HFF-Myc (cell line): ENCODE data around the gene IGFALS.

Experiments
- DNase-seq: peaks from one replicate; pipeline ENCODE4 v3.0.0-alpha.2; 2011; ENCODE audit warnings: low read depth; ENCODE audit errors: extremely low read depth
- H3K4me3 ChIP-seq: replicated peaks from 2 replicates; pipeline ENCODE4 v1.5.1; 2011; ENCODE audit warnings: low read depth, mild to moderate bottlenecking, control low read depth, low read length
- TF ChIP-seq, protein P1 (sequence below): IDR thresholded peaks from 2 replicates; pipeline ENCODE4 v1.5.1; 2012; ENCODE audit warnings: mild to moderate bottlenecking, low read depth, low read length, control low read depth; ENCODE audit errors: missing control alignments

Gene IGFALS

DNA sequence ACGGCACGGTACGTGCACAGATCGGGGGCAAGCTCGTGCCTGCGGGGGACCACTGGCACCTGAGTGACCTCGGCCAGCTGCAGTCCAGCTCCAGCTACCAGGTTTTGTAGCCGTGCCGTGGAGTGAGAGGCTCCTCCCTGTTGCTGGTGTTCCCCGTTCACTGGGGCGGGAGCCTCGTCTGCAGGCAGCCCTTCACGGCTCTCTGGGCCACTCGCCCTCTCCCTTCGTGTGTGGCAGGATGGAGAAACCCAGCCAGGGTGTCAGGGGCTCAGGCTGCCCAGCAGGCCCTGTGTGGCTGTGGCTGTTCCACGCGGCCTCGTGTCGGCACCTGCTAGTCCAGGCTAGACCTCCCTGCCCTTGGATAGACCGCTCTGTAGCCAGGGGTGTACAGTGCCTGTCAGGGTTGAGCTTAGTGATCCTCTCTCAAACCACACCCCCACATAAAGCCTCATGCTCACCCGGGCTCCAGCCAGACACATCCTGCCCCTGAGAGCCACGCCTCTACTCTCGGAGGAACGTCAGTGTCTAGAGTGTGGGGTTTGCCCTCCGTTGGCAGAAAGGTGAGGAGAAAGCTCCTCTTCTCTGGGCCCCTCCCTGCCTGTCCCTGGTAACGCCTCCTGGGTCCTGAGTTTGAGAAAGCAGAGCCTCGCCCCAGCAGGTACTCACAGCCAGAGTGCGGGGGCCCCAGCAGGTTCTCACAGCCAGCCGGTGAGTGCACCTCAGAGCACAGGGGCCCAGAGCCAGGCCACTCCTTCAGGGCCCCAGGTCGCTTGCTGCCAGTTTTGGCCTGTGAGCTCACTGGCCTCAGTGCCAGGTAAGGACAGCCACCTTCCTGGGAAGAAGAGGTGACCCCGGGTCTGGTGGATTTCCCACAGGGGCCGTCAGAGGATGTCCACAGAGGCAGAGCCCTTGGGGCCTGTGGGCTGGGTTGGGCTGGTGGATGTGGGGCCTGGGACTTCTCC lies 49.8 kb downstream of the IGFALS start:
- DNase-seq = no peak
- TF ChIP-seq, protein P1, sequence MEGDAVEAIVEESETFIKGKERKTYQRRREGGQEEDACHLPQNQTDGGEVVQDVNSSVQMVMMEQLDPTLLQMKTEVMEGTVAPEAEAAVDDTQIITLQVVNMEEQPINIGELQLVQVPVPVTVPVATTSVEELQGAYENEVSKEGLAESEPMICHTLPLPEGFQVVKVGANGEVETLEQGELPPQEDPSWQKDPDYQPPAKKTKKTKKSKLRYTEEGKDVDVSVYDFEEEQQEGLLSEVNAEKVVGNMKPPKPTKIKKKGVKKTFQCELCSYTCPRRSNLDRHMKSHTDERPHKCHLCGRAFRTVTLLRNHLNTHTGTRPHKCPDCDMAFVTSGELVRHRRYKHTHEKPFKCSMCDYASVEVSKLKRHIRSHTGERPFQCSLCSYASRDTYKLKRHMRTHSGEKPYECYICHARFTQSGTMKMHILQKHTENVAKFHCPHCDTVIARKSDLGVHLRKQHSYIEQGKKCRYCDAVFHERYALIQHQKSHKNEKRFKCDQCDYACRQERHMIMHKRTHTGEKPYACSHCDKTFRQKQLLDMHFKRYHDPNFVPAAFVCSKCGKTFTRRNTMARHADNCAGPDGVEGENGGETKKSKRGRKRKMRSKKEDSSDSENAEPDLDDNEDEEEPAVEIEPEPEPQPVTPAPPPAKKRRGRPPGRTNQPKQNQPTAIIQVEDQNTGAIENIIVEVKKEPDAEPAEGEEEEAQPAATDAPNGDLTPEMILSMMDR = no peak

DNA sequence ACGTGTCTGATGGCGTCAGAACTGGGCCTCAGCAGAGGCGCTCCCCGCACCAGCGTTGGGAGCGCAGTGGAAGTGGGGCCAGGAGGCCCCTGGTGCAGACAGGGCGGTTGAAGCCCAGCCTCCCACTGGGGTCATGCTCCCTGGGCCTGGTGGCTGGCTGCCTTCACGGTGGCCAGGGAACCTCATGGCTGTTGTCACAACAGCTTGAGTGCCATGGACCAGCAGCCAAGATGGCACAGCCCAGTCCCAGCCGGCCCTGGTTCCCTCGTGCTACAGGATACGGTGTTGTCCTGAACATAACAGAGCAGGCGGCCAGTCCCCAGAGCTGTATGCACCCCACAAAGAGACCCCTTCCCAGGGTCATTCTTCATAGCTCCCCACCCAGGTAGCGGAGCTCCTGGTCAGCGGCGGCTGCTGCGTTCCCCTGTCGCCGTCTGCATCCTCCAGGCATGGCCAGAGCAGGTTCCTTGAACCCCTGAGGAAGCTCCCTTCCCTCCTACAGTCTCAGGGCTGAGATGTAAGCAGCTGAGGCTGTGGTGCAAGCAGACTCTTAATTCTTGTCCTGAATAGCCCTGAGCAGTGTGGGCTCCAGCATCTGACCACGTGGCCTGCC lies 51.8 kb downstream of the IGFALS start:
- no peak for DNase-seq

More for the DNA sequence above, 49.8 kb downstream of the IGFALS start:
- H3K4me3 ChIP-seq = no peak overlapping the region

DNA sequence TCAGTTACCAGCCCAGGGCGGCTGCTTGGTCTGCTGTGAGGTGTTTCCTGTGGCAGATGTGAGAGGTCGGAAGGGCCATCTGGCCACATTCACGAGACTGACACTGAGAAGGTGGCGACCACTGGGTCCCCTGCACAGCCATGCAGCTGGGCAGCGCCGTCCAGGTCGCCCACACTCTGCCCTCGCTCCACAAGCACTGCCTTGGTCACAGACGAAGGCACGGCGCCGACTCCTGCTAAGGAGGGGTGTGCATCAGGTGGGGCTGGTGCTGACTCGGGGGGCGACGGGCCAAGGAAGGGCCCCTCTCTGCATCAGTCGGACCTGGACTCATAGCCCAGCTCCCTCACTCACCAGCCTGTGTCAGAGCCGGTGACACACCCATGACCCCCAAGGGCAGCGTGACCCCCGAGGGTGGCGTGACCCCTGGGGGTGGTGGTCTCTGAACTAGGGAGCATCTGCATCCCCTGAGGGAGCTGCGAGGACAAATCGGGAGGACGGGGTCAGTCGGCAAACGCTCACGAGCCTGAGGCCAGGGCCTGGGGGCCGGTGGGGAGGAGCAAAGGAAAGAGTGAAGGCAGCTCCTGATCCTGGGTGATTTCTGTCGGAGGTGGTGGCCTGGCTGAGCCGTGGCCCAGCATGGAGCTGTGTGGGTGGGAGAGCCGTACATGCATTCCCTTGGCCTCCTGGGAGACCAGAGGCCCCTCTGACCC lies 52.6 kb downstream of the IGFALS start:
- H3K4me3 ChIP-seq = no peak overlapping the region
- no peak for DNase-seq
- TF ChIP-seq, protein P1 = no peak

More for the DNA sequence above, 51.8 kb downstream of the IGFALS start:
- TF ChIP-seq, protein P1 = no peak
- no peak overlapping the region for H3K4me3 ChIP-seq
